ENCODE data around the gene KCNQ1.

DNA sequence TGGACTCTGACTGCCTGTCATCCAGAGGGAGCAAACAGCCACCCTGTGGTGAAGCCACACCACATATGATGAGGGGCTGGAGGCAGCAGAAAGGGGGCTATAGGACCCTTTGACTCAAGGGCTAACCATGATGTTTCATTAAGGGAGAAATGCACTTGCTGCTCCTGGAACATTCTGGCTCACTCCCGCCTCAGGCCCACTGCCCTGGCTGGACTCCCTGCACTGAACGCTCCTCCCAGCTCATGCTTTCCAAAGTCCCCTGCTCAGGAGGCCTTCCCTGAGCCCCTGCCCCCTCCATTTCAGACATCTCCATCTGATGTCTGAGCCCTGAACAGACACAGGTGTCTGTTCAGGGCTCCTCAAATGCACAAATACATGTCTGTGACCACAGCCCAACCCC lies 371.7 kb downstream of the KCNQ1 start:
- TF ChIP-seq POLR2A (IDR thresholded peaks at IDR 0.05), result no peak
- TF ChIP-seq, protein P1, sequence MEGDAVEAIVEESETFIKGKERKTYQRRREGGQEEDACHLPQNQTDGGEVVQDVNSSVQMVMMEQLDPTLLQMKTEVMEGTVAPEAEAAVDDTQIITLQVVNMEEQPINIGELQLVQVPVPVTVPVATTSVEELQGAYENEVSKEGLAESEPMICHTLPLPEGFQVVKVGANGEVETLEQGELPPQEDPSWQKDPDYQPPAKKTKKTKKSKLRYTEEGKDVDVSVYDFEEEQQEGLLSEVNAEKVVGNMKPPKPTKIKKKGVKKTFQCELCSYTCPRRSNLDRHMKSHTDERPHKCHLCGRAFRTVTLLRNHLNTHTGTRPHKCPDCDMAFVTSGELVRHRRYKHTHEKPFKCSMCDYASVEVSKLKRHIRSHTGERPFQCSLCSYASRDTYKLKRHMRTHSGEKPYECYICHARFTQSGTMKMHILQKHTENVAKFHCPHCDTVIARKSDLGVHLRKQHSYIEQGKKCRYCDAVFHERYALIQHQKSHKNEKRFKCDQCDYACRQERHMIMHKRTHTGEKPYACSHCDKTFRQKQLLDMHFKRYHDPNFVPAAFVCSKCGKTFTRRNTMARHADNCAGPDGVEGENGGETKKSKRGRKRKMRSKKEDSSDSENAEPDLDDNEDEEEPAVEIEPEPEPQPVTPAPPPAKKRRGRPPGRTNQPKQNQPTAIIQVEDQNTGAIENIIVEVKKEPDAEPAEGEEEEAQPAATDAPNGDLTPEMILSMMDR (IDR thresholded peaks at IDR 0.05), result no peak

Data from lower leg skin (tissue), 3 donors.